HG03280 (cell line): ENCODE data around the gene MUC20.
"Not testable (repeated sequence)": the region's sequence is repeated elsewhere in the genome, so short reads cannot be mapped to it uniquely, and the experiment has no call there.

Experiments
- ATAC-seq: cut with Tn5 transposase; IDR thresholded peaks from one replicate; pipeline ENCODE4 v1.9.1; 2021; ENCODE audit warnings: mild to moderate bottlenecking, moderate library complexity; ENCODE audit not compliant: unreplicated experiment

MUC20 gene

DNA sequence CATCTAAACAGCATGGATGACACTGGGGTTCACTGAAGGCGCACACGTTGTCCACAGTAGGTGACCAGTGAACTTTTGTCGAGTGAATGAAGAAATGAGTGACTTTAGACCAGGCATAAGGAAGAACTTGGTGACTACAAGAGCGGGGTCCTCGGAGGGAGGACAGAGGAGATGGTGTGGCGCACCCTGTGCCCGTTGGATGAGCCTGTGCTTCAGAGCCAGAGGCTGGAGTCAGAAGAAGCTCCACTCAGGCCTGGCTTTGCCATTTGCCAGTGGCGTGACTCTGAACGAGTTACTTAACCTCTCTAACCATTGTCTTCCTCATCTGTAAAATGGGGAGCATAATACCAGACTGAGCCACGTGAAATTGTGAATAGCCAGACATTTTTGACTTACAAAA is 48.8 kb downstream of the MUC20 start:
- no peak for ATAC-seq

DNA sequence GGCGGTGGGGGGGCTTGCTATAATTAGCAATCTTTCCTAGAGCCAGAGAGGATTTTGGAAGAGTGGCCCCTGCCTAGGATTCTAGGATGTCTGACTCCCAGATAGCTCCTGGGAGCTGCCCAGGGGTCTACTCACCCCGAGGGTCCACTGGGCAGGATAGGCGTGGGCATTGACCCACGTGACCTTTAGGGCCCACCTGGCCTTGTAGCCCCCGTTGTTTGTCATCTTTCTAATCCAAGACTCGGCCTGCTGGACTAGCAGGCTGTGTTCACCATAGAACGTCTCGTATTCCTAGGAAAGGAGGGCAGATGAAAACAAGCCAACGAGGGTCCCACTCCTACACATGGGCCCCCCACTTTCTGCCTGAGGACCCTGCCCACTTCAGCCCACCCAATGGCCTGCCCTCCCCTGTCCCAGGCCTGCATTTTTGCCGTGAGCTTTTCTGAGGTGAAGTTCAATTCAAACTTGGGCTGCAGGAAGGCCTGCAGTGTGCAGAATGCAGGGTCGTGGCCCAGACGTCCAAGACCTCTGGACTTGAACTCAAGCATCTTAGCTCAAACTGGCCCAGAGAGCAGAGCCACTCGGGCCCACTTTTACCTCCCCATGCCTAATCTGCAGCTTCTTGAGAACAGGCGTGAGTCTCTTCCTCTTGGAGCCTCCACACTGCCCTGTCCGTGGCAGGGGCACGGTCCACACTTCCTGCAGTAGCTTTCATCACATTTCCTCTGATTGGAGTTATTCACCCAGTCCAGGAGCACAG is 49.5 kb downstream of the MUC20 start:
- ATAC-seq, result no peak

DNA sequence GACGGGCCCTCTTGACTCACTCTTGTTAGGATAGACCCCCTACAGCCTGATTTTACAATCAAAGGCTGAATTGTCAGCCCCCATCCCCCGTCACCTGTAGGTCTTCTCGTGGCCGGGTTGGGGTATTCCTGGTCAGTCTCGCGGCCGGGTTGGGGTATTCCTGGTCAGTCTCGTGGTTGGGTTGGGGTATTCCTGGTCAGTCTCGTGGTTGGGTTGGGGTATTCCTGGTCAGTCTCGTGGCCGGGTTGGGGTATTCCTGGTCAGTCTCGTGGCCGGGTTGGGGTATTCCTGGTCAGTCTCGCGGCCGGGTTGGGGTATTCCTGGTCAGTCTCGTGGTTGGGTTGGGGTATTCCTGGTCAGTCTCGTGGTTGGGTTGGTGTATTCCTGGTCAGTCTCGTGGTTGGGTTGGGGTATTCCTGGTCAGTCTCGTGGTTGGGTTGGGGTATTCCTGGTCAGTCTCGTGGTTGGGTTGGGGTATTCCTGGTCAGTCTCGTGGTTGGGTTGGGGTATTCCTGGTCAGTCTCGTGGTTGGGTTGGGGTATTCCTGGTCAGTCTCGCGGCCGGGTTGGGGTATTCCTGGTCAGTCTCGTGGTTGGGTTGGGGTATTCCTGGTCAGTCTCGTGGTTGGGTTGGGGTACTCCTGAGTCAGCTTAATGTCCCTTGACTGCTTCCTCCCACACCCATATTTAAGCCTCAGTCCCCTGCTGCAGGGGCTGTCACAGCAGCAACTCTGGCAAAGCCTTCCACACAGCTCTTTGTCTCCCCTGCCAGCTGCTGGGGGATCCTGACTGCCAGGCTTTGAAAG is 50.3 kb downstream of the MUC20 start:
- not testable (repeated sequence) for ATAC-seq

DNA sequence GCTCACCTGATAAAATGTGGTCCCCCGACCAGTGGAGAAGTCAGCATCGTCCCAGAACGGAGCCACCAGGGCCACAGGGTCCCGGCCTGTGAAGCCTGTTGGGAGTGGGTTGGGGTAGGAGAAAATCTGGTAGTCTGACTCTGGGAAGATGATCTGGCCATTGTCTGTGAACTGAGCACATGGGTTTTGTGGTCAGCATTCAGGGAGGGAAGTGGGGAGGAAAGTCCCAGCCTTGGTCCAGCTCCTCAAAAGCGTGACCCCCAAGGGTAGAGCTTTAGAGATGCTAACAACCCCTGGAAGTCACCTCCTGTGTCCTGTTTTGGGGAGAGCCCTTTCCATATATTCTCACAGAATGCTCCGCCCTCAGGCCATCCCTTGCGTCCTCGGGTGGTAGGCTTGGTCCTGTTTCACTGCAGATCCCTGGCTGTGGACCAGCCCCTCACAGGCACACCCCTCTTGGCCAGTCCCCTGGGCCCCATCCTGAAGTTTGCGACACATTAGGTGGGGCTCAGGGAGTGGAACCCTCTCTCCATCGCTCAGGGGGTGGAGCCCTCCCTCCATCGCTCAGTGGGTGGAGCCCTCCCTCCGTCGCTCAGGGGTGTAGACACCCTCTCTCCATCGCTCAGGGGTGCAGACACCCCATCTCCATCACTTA is 51.0 kb downstream of the MUC20 start:
- ATAC-seq, result no peak

DNA sequence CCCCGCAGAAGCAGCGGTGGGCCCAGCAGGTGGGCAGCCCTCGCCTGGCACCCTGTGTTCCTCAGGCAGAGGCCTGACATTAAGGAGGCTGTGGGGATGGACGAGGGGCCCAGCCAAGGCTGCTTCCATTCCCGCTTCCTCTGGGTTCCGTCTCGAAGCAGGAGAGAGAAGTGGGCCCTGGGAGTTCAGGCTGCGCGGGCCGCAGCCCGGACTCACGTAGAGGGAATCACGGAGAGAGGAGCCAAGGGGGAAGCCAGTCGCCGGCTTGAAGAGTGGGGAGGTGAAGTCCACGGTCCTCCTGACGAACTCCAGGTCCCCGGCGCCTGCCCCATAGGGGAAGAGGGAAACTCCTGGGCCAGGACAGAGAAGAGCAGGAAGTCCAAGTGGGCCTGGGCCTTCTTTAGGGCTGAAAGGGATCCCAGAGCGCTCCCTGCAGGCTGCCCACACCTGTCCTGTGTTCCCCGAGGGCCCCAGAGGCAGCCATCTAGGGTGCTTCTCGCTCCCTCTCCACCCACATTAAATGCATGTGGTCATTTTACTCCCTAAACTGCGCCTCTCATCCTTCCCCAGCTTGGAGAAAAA is 53.3 kb downstream of the MUC20 start:
- ATAC-seq, result no peak

DNA sequence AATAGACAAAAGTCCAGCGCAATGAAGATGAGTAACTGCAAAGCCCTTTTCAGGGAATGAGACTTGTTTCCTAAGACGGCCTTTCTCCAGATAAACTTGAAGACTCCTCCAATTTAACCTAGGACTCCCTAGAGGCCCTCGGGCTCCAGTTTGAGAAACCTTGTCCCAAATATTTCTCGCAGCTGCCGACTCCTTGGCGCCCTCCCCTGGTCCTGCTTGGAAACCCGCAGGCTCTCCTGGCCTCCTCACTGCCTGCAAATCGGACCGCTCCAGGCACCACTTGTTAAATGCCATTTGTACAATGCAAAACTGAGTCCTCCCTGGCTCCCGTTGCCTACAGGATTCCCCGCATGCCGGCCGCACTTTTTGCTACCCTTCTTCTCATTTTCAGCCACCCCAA is 54.1 kb downstream of the MUC20 start:
- ATAC-seq, result no peak

DNA sequence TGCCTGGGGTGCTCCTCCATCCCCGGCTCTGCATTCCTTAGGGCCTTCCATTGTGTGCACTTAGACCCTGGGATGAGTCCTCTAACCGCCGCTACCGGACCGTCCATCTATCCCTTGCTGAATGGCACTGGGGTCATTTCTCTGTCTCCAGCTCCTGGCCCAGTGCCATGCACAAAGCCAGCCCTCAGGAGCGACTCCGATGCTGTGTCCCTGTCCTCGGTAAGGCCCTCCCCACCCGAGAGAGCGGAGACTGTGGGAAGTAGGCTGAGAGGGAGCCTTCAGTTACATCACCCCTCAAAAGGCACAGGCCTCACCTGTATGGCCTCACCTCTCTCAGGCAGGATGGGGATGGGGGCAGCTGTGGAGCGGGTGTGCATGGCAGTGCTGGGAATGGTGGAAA is 57.2 kb downstream of the MUC20 start:
- no peak for ATAC-seq

DNA sequence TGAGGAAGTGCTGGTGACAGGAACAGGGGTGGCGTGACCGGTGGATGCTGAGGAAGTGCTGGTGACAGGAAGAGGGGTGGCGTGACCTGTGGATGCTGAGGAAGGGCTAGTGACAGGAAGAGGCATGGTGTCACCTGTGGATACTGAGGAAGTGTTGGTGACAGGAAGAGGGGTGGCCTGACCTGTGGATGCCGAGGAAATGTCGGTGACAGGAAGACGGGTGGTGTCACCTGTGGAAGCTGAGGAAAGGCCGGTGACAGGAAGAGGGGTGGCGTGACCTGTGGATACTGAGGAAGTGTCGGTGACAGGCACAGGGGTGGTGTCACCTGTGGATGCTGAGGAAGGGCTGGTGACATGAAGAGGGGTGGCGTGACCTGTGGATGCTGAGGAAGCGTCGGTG is 60.5 kb downstream of the MUC20 start:
- not testable (repeated sequence) for ATAC-seq
